ENCODE measurements around the gene SLC7A1. TPM values are rescaled to one million over a fixed set of nuclear protein-coding genes. Genes with fewer than 3 reads are reported as not detected.

Gene SLC7A1
- total and polyA plus RNA-seq, 2 of the 4 experiments (the other 2 are of a cell fraction): 9.7 to 22.3 TPM

DNA sequence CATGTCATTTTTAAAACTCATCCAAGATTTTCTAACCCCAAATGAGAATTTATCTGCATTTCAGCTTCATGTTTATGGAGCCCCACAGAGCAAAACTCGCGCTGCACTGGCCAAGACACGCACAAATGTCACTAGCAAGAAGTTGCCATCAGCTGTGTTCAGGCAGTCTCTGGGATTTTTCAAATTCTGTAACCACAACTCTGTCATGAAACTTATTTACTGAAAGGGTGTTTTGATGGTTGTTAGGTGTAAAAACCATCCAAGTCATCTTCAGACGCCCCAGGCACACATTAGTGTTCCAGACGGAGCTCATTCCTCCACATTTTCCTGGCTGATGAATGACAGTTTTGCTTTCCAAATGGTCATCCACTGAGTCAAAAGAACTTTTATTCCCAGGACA is 63.4 kb downstream of the SLC7A1 start:
- Histone ChIP-seq H2AFZ (replicated peaks; ENCODE audit: low read length, poor library complexity) (no peak overlapping the region), H4K8ac (ENCODE audit: low read depth in 2 of 2, low read length in 2 of 2) (no peak overlapping the region), H2AK9ac (replicated peaks; ENCODE audit: low read depth, low read length, poor library complexity) (no peak overlapping the region), H4K91ac (ENCODE audit: insufficient read depth, low read depth, low read length) (no peak overlapping the region), H2BK15ac (ENCODE audit: low read depth, low read length) (no peak overlapping the region), H3K79me1 (ENCODE audit: low read depth in 1 of 2, low read length in 2 of 2) (peaks cover 26 to 62% of the 10 kb centered on the region in 2 experiments), H3K23ac (ENCODE audit: low read depth, low read length) (no peak overlapping the region), H2AK5ac (ENCODE audit: low read depth, low read length) (no peak overlapping the region), H3K4me1 (ENCODE audit: control insufficient read depth, insufficient read depth, low read length) (no peaks in the 10 kb centered on the region), H3K56ac (ENCODE audit: extremely low read depth, insufficient read depth, low read length) (no peak overlapping the region), H4K5ac (ENCODE audit: low read depth, low read length) (no peak overlapping the region), H3K18ac (ENCODE audit: low read depth, low read length) (no peak overlapping the region), H2BK5ac (ENCODE audit: low read depth, low read length, poor library complexity, severe bottlenecking) (no peak overlapping the region), H3K27ac (ENCODE audit: insufficient read depth, low read length) (no peak overlapping the region), H3K9me3 (ENCODE audit: control insufficient read depth, insufficient read depth, low read length) (no peaks in the 10 kb centered on the region), H4K20me1 (ENCODE audit: insufficient read depth, low read length) (peaks cover 10% of the 10 kb centered on the region; the same call in 1 of the 2 replicates), H2BK120ac (ENCODE audit: low read depth, low read length) (no peak overlapping the region), H3K4me3 (ENCODE audit: insufficient read depth, low read depth, low read length) (no peak overlapping the region), H3K4me2 (ENCODE audit: low read depth, low read length) (no peak overlapping the region), H3K36me3 (ENCODE audit: control insufficient read depth, insufficient read depth, low read length) (peaks cover 46% of the 10 kb centered on the region), H3K27me3 (ENCODE audit: control insufficient read depth, insufficient read depth, low read length) (no peaks in the 10 kb centered on the region), H3K4ac (ENCODE audit: low read depth, low read length) (no peak overlapping the region), H2BK20ac (ENCODE audit: low read depth, low read length) (no peak overlapping the region), H3K9ac (ENCODE audit: low read depth, low read length) (no peak overlapping the region), H3K9me1 (ENCODE audit: insufficient read depth, low read length) (peaks cover 5% of the 10 kb centered on the region; the same call in 1 of the 2 replicates), H3K14ac (replicated peaks; ENCODE audit: low read depth, low read length) (no peak overlapping the region)
- CTCF ChIA-PET: no interaction called here
- BruUV-seq (replicated peaks): no TSS peak
- intact Hi-C loops (cut with micrococcal nuclease) (no loop called here), in situ Hi-C loops (cut with MboI; ENCODE audit: low sequenced_read_pairs) (no loop called here), dilution Hi-C loops (cut with HindIII; ENCODE audit: low sequenced_read_pairs, unreplicated experiment) (no loop called here)
- no peak for TF ChIP-seq MAZ (IDR thresholded peaks at IDR 0.05; ENCODE audit: borderline replicate concordance, low read depth, low read length)
- no peak for TF ChIP-seq POLR2A (IDR thresholded peaks at IDR 0.05; ENCODE audit: low read depth, low read length)
- no peak for TF ChIP-seq NFE2L2 (IDR thresholded peaks at IDR 0.05; ENCODE audit: low read depth, low read length)
- TF ChIP-seq SMC3 (IDR thresholded peaks at IDR 0.05; ENCODE audit: low read depth, low read length): no peak
- no peak for TF ChIP-seq MXI1 (IDR thresholded peaks at IDR 0.05; ENCODE audit: borderline replicate concordance, low read depth, low read length)
- no peak for TF ChIP-seq RFX5 (IDR thresholded peaks at IDR 0.05; ENCODE audit: low read depth, low read length)
- TF ChIP-seq RCOR1 (IDR thresholded peaks at IDR 0.05; ENCODE audit: insufficient replicate concordance, low read length): no peak
- TF ChIP-seq, protein P1, sequence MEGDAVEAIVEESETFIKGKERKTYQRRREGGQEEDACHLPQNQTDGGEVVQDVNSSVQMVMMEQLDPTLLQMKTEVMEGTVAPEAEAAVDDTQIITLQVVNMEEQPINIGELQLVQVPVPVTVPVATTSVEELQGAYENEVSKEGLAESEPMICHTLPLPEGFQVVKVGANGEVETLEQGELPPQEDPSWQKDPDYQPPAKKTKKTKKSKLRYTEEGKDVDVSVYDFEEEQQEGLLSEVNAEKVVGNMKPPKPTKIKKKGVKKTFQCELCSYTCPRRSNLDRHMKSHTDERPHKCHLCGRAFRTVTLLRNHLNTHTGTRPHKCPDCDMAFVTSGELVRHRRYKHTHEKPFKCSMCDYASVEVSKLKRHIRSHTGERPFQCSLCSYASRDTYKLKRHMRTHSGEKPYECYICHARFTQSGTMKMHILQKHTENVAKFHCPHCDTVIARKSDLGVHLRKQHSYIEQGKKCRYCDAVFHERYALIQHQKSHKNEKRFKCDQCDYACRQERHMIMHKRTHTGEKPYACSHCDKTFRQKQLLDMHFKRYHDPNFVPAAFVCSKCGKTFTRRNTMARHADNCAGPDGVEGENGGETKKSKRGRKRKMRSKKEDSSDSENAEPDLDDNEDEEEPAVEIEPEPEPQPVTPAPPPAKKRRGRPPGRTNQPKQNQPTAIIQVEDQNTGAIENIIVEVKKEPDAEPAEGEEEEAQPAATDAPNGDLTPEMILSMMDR (conservative IDR thresholded peaks at IDR 0.05; ENCODE audit: low read depth, low read length): no peak
- no peak for TF ChIP-seq USF2 (IDR thresholded peaks at IDR 0.05; ENCODE audit: low read depth, low read length)
- POLR2A ChIA-PET (ENCODE audit: unreplicated experiment): no interaction called here
- WGBS, 2 experiments (ENCODE audit: extremely low coverage in 2 of 2, insufficient read length in 1 of 2): 100% methylated on average over 1 of the region's 5 CpGs; no CpG with 5 or more reads in 1 of the 2 experiments
- DNase-seq (no peak), ATAC-seq (ENCODE audit: low read depth) (no peak)
